HEK293 (cell line): ENCODE data around the gene SLC39A11.

Experiments used
- CTCF ChIP-seq: fragments of 450-650 bp; formaldehyde crosslinking; IDR thresholded peaks from 2 replicates; pipeline ENCODE4 v1.5.1; 2016; ENCODE audit warnings: missing biosample characterization, missing genetic modification characterization
- KLF16 ChIP-seq: fragments of 450-650 bp; formaldehyde crosslinking; IDR thresholded peaks from 2 replicates; pipeline ENCODE4 v1.5.1; 2017; ENCODE audit warnings: missing biosample characterization, missing genetic modification characterization
- MYNN ChIP-seq: fragments of 450-650 bp; formaldehyde crosslinking; IDR thresholded peaks from 2 replicates; pipeline ENCODE4 v1.5.1; 2016; ENCODE audit warnings: missing biosample characterization, missing genetic modification characterization, borderline replicate concordance
- PRDM6 ChIP-seq: fragments of 450-650 bp; formaldehyde crosslinking; IDR thresholded peaks from 2 replicates; pipeline ENCODE4 v1.5.1; 2017; ENCODE audit warnings: missing biosample characterization, missing genetic modification characterization
- TCF7L2 ChIP-seq: IDR thresholded peaks from 2 replicates; pipeline ENCODE4 v1.6.1; 2011; ENCODE audit warnings: low read depth, mild to moderate bottlenecking, inconsistent platforms, low read length, moderate library complexity, borderline replicate concordance
- YY2 ChIP-seq: fragments of 450-650 bp; formaldehyde crosslinking; IDR thresholded peaks from 2 replicates; pipeline ENCODE4 v1.5.1; 2016; ENCODE audit warnings: missing biosample characterization, missing genetic modification characterization
- ZNF626 ChIP-seq: fragments of 450-650 bp; sonication (Bioruptor Pico); formaldehyde crosslinking; IDR thresholded peaks from 2 replicates; pipeline ENCODE4 v1.5.1; 2018; ENCODE audit warnings: missing biosample characterization, missing genetic modification characterization, inconsistent platforms
- ZNF785 ChIP-seq: fragments of 450-650 bp; formaldehyde crosslinking; IDR thresholded peaks from 2 replicates; pipeline ENCODE4 v1.5.1; 2016; ENCODE audit warnings: missing biosample characterization, missing genetic modification characterization
- ZNF830 ChIP-seq: fragments of 450-650 bp; IDR thresholded peaks from 2 replicates; pipeline ENCODE4 v1.5.0; 2018; ENCODE audit warnings: missing biosample characterization, missing genetic modification characterization, low read depth, mild to moderate bottlenecking, moderate library complexity
- TF ChIP-seq, protein P1 (sequence below): fragments of 450-650 bp; formaldehyde crosslinking; IDR thresholded peaks from 2 replicates; pipeline ENCODE4 v1.5.1; 2016; ENCODE audit warnings: missing biosample characterization, missing genetic modification characterization

DNA sequence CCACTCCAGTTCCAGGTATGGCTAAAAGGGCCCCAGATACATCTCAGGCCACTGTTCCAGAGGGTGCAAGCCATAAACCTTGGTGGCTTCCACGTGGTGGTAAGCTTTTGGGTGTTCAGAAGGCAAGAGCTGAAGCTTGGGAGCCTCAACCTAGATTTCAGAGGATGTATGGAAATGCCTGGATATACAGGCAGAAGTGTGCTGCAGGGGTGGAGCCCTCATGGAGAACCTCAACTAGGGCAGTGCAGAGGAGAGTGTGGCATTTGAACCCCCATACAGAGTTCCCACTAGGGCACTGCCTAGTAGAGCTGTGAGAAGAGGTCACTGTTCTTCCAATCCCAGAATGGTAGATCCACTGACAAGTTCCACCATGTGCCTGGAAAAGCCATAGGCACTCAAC lies 267.3 kb downstream of the SLC39A11 start:
- TF ChIP-seq, protein P1, sequence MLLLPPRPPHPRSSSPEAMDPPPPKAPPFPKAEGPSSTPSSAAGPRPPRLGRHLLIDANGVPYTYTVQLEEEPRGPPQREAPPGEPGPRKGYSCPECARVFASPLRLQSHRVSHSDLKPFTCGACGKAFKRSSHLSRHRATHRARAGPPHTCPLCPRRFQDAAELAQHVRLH, result no peak
- no peak for TF ChIP-seq PRDM6 (tag by site-specific recombination)
- TF ChIP-seq MYNN (tag by site-specific recombination), result no peak
- no peak for TF ChIP-seq CTCF (tag by site-specific recombination)
- no peak for TF ChIP-seq TCF7L2
- no peak for TF ChIP-seq ZNF785 (tag by site-specific recombination)
- TF ChIP-seq ZNF626 (tag by site-specific recombination), result no peak
- TF ChIP-seq YY2, result no peak
- TF ChIP-seq ZNF830 (tag by site-specific recombination), result no peak
- no peak for TF ChIP-seq KLF16
